Fibroblast of mammary gland (primary cell): ENCODE data around the gene COLEC11.

Experiments used
- DNase-seq: peaks from one replicate; pipeline ENCODE4 v3.0.0-alpha.2; 2010; ENCODE audit warnings: low read depth
- H3K4me3 ChIP-seq: 2 replicates; pipeline ENCODE4 v1.5.1; 2011; ENCODE audit warnings: low read depth, mild to moderate bottlenecking, low read length, moderate library complexity; ENCODE audit not compliant: control insufficient read depth
- TF ChIP-seq, protein P1 (sequence below): conservative IDR thresholded peaks from 2 replicates; pipeline ENCODE4 v1.5.1; 2011; ENCODE audit warnings: low read depth, low read length, inconsistent platforms; ENCODE audit not compliant: control insufficient read depth, insufficient read depth

Gene COLEC11

DNA sequence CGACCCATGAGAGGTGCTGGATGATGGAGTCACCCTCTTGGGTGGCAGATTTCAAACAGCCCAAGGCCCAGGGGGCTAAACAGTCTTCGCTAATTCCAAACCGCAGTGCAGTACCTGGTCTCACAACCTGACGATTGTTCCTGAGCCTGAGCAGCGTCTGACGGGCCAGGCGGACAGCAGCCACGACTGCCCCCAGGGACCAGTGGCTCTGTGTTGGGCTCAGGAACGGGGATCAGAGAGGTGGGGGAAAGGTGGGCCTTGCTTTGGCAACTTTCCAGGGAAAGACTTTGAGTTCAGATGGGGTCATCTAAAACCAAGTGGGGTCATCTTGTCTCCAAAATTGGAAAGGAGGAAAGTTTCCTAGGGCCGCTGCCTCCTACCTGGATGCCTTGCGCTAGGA is 492 bp downstream of the COLEC11 start:
- no peak for DNase-seq
- no peak overlapping the region for H3K4me3 ChIP-seq
- TF ChIP-seq, protein P1, sequence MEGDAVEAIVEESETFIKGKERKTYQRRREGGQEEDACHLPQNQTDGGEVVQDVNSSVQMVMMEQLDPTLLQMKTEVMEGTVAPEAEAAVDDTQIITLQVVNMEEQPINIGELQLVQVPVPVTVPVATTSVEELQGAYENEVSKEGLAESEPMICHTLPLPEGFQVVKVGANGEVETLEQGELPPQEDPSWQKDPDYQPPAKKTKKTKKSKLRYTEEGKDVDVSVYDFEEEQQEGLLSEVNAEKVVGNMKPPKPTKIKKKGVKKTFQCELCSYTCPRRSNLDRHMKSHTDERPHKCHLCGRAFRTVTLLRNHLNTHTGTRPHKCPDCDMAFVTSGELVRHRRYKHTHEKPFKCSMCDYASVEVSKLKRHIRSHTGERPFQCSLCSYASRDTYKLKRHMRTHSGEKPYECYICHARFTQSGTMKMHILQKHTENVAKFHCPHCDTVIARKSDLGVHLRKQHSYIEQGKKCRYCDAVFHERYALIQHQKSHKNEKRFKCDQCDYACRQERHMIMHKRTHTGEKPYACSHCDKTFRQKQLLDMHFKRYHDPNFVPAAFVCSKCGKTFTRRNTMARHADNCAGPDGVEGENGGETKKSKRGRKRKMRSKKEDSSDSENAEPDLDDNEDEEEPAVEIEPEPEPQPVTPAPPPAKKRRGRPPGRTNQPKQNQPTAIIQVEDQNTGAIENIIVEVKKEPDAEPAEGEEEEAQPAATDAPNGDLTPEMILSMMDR: no peak

DNA sequence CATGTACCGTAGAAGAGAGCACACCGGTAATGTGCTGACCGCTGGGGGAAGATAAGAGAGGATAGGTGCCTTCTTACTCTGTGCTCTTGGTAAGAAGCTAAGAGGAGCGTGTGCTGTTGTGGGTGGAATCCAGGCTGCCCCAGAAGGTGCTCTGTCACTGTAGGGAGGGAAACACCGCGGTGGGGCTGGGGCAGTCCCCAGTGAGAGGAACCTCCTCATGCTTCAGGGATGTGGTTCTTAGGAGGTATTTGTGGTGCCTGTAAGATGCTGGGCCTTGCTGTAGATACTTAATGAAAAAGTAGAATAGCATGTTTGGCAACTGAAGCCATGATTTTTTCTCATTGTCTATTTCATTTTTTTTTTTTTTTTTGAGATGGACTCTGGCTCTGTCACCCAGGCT is 1.1 kb downstream of the COLEC11 start:
- no peak for DNase-seq
- no peak overlapping the region for H3K4me3 ChIP-seq
- TF ChIP-seq, protein P1: no peak

DNA sequence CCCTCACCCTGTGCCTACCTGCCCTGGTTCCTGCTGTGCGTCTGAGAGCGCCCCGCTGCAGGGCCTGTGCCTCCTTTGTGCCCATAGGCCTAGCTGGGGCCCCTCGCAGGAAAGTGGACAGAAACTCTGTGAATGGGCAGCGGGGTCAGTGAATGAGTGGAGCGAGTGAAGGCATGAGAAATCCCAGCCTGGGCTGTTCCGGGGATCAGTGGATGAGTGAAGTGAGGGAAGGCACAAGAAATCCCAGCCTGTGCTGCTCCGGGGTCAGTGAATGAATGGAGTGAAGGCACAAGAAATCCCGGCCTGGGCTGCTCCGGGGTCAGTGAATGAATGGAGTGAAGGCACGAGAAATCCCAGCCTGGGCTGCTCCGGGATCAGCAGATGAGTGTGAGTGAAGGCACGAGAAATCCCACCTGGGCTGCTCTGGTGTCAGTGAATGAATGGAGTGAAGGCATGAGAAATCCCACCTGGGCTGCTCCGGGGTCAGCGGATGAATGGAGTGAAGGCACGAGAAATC is 2.0 kb downstream of the COLEC11 start:
- no peak for DNase-seq
- no peak overlapping the region for H3K4me3 ChIP-seq
- TF ChIP-seq, protein P1: no peak

DNA sequence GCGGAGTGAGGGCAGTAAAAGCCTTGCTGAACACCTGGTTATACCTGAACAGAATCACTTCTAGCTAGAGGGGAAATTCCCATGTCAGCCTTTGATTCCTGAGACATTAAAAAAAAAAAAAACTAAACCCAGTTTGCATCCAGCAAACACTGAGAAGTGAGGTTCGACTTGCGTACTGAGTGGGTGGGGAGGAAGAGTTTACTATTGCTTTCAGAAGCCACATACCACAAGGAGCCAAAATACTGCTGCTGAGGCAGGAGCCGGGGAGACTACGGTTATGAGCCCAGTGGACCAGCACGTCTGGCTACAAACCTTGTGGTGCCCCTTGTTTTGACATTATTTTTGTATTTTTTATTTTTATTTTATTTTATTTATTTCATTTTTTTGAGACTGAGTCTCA is 2.7 kb downstream of the COLEC11 start:
- TF ChIP-seq, protein P1: no peak
- DNase-seq: no peak
- no peak overlapping the region for H3K4me3 ChIP-seq

DNA sequence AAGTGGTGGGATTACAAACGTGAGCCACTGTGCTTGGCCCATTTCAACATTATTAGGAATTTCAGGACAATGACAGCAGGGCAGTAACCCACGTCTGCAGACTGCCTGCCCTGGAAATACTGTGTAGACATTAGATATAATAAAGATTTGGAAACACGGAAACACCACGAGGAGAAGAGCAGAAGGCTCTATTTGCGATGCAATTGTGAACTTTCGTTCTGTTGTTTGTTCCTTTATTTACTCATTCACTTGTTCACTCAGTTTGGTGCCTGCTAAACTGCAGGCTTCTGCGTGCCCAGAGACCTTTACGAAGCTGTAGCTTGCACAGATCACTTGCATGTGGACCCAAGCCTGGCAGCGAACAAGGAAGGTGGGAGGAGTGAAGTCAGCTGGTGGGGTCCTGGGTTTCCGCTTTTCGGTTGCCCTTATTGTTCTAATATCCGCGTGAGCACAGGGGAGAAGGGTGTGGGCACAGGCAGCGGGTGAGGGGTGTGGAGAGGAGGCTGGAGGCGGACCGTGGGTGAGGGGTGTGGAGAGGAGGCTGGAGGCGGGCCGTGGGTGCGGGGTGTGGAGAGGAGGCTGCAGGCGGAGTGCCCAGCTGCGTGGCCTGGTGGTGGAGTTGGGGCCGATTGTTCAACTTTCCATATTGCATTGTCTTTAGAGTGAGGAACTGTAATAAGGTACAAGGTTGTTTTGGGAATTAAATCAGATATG is 3.4 kb downstream of the COLEC11 start:
- no peak for DNase-seq
- TF ChIP-seq, protein P1: no peak

DNA sequence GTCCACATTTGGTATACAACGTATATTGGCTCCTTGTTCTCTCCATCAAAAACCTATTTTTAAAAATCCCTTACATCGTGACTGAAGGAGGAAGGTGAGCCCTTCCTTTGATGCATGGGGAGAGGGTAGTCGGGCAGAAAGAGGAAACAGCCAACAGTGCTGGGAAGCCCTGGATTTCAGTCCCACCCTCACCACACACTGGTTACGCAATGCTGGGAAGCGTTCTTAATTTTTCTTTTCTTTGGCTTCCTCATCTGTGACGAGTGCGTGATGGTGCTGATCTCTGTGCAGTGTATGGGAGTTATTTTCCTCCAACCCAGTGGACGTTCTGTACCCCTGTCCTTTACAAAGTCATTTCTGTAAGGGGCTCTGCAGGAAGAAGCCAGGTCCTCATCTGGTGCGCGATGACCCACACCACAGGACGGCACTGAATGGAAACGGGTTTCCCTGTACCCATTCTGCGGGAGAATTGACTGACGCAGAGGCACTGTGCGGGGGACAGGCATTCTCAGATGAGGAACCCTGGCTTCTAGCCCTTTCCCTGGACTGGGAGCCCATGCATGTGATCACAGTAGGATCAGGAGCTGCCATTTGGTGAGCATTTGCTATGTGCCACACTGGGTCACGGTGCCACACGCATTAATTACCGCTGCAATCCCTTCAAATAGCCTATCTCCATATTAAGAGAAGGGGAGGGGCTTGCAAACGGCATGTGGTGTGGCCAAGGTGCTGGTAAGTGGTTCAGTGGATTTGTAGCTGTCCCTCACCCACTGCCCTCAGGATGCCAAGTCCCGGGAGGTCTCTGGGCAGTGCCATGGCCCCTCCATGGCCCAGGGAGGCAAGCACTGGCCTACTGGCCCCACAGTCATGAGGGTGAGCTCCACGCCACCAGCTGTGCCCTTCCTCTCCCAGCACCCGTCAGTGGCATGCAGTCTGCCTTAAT is 4.3 kb downstream of the COLEC11 start:
- DNase-seq: no peak
- TF ChIP-seq, protein P1: no peak
- H3K4me3 ChIP-seq: no peak overlapping the region

More for the DNA sequence above, 3.4 kb downstream of the COLEC11 start:
- H3K4me3 ChIP-seq: no peak overlapping the region
